Melanocyte of skin (primary cell): Measurements from ENCODE around the gene RAB18. TPM values are rescaled to one million over a fixed set of nuclear protein-coding genes. Genes with fewer than 3 reads are reported as not detected.

Source experiments
- total RNA-seq, 2 donors: library from RNA; depleted of rRNA; stranded (reverse); fragments of >200 nt; gene quantifications; 2 replicates each; pipeline ENCODE4 v1.2.3, GENCODE V29; 2012

RAB18 gene
- 10 to 100 TPM; 29.3 to 40.0 TPM for total RNA-seq

GRCh38 chr10:27504007-27504807 lies at the start of gene RAB18:
Gene RAB18 (plus strand): TSS chr10:27504304. CDS start chr10:27504370, 66 bp downstream.

Other genes starting within 250 kb of the RAB18 start
- not detected for gene MKX, start 241.5 kb downstream of the RAB18 start, total RNA-seq